Measurements from ENCODE around the gene SRRM1. TPM values are rescaled to one million over a fixed set of nuclear protein-coding genes. Genes with fewer than 3 reads are reported as not detected.
"Not testable (repeated sequence)": the region's sequence is repeated elsewhere in the genome, so short reads cannot be mapped to it uniquely, and the experiment has no call there.

SRRM1 gene
- total and polyA plus RNA-seq, 4 donors, result 33.6 to 113 (median 86.3) TPM

DNA sequence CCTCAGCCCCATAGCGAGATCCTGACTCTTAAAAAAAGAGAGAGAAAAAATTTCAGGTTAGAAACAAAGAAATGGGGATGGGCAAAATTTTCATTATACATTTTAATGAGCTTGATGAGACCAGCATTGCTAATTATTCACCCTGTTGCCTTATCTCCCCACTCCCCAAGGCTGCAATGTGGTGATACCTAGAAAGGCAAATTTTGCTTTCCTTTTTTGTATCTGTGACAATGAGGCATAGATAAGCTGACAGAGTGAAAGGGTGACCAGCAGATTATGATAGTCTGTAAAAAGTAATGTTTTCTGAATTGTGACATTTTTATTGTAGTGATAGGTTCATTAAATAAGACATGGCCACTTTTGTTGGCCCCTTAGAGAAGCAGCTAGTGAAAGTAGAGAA is 12.9 kb downstream of the SRRM1 start:
- intact Hi-C loops (cut with DNase I), result loop anchor here in 1 of 2 donors (10.0 kb wide), 1 partner anchor 549 kb away; no protein-coding TSS in a partner anchor
- H3K36me3 ChIP-seq (ENCODE audit: control insufficient read depth in 1 of 2, insufficient read depth in 2 of 2, low read length in 1 of 2), result peaks cover 8 to 9% of the 10 kb centered on the region in 2 donors
- no peak for DNase-seq
- no peaks in the 10 kb centered on the region for H3K9me3 ChIP-seq (ENCODE audit: control insufficient read depth, low read length)
- no peaks in the 10 kb centered on the region for H3K27me3 ChIP-seq (ENCODE audit: control insufficient read depth in 1 of 2, insufficient read depth in 2 of 2, low read length in 1 of 2)
- no peak overlapping the region for H3K27ac ChIP-seq (ENCODE audit: low read depth in 1 of 2, low read length in 2 of 2)
- WGBS, 2 donors, result 90 to 97% methylated on average over 1 of the region's 1 CpG
- no peak for ATAC-seq (ENCODE audit: low FRiP score)
- no peak overlapping the region for H3K4me3 ChIP-seq (ENCODE audit: low read length in 2 of 2)
- no peaks in the 10 kb centered on the region for H3K4me1 ChIP-seq (ENCODE audit: control insufficient read depth in 1 of 2, insufficient read depth in 2 of 2, low read length in 2 of 2)

DNA sequence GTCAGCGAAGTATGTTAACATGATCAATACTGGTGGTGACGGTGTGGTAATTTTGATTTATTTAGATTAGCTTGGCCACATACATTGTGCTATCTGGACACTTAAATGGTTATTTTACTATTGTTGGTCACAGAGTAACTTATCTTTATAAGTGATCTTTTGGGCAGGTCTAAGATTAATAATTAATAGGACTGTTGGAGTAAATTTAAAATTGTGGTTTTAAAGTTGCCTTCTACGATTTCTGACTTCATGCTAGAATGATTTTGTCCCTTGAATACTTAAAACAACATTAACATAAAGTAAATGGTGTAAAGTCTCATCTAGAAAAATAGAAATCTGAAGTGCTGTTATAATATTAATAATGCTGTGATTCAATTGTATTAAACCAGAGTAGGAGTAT is 14.7 kb downstream of the SRRM1 start:
- no peaks in the 10 kb centered on the region for H3K27me3 ChIP-seq (ENCODE audit: control insufficient read depth in 1 of 2, insufficient read depth in 2 of 2, low read length in 1 of 2)
- H3K9me3 ChIP-seq (ENCODE audit: control insufficient read depth, low read length), result no peaks in the 10 kb centered on the region
- H3K4me1 ChIP-seq (ENCODE audit: control insufficient read depth in 1 of 2, insufficient read depth in 2 of 2, low read length in 2 of 2), result no peaks in the 10 kb centered on the region
- H3K27ac ChIP-seq (ENCODE audit: low read depth in 1 of 2, low read length in 2 of 2), result no peak overlapping the region
- ATAC-seq (ENCODE audit: low FRiP score) (no peak), DNase-seq (no peak)
- intact Hi-C loops (cut with DNase I), result loop anchor here in 1 of 2 donors (10.0 kb wide), 1 partner anchor 547 kb away; no protein-coding TSS in a partner anchor
- no peak overlapping the region for H3K4me3 ChIP-seq (ENCODE audit: low read length in 2 of 2)
- H3K36me3 ChIP-seq (ENCODE audit: control insufficient read depth in 1 of 2, insufficient read depth in 2 of 2, low read length in 1 of 2), result peaks cover 8 to 12% of the 10 kb centered on the region in 2 donors
- 86 to 89% methylated on average over 3 of the region's 3 CpGs for WGBS, 2 donors

DNA sequence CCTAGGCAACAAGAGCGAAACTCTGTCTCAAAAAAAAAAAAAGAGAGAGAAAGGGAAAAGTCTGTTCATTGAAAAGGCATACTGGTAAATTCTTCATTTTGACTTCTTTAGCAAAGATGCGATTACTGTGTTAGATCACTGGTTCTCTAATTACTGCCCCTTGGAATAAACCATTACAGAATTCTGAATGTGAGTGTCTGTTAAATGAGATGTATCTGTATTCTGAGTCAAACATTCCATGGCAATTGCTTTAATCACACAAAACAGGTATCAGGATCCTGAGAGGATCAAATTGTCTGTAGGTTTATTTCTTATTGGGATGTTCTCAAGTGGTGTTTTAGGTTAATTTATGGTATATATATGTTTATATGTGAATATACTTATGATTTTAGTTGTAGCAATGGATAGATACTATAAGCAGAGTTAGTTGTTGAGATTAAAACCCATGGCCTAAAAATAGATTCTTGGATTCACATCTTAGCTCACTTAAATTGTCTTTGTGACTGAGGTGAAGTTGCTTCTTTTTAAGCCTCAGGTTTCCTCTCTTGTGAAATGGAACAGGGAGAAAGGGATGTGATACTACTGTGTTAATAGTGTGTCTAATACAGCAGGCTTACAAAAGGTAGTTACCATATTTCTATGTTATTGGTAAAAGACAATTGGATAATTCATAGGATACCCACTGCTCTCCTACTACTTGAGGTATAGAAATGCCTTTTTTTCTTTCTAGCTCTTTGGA is 16.2 kb downstream of the SRRM1 start:
- Histone ChIP-seq H3K9me3 (ENCODE audit: control insufficient read depth, low read length) (no peaks in the 10 kb centered on the region), H3K36me3 (ENCODE audit: control insufficient read depth in 1 of 2, insufficient read depth in 2 of 2, low read length in 1 of 2) (peaks cover 8 to 13% of the 10 kb centered on the region in 2 donors), H3K4me3 (ENCODE audit: low read length in 2 of 2) (no peak overlapping the region), H3K4me1 (ENCODE audit: control insufficient read depth in 1 of 2, insufficient read depth in 2 of 2, low read length in 2 of 2) (no peaks in the 10 kb centered on the region), H3K27me3 (ENCODE audit: control insufficient read depth in 1 of 2, insufficient read depth in 2 of 2, low read length in 1 of 2) (no peaks in the 10 kb centered on the region), H3K27ac (ENCODE audit: low read depth in 1 of 2, low read length in 2 of 2) (no peak overlapping the region)
- intact Hi-C loops (cut with DNase I), result loop anchor here in 1 of 2 donors (10.0 kb wide), 1 partner anchor 545 kb away; no protein-coding TSS in a partner anchor
- no peak for DNase-seq
- ATAC-seq (ENCODE audit: low FRiP score), result no peak
- 96 to 97% methylated on average over 2 of the region's 2 CpGs for whole genome bisulfite sequencing, 2 donors

DNA sequence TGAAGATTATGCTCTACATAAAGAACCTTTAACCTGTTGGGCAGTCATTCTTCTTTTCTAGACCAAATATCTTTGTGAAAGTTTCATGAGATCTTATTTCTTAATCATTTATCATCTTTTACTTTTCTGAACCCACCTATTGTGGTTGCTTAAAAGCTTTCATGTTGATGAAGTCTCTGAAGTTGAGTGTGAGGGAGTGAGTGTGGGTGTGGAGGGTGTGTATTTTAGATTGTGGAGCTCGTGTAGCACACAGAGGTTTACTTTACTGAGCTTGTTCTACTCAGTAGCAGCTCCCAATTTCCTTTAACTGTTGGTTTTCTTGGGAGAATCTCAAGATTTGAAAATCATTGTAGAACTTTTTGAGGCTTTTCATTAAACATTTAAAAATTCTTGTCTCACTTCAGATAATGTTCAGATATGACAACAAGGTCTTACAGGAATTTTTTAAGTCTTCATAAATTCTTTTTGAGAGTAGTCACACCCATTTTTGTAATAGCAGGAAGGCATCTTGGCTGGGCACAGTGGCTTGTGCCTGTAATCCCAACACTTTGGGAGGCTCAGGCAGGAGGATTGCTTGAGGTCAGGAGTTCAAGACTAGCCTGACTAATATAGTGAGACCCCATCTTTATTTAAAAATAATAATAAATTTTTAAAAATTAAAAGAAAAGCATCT is 17.0 kb downstream of the SRRM1 start:
- no peak for ATAC-seq (ENCODE audit: low FRiP score)
- Histone ChIP-seq H3K4me3 (ENCODE audit: low read length in 2 of 2) (no peak overlapping the region), H3K27ac (ENCODE audit: low read depth in 1 of 2, low read length in 2 of 2) (no peak overlapping the region), H3K27me3 (ENCODE audit: control insufficient read depth in 1 of 2, insufficient read depth in 2 of 2, low read length in 1 of 2) (no peaks in the 10 kb centered on the region), H3K36me3 (ENCODE audit: control insufficient read depth in 1 of 2, insufficient read depth in 2 of 2, low read length in 1 of 2) (peaks cover 8 to 13% of the 10 kb centered on the region in 2 donors), H3K4me1 (ENCODE audit: control insufficient read depth in 1 of 2, insufficient read depth in 2 of 2, low read length in 2 of 2) (no peaks in the 10 kb centered on the region), H3K9me3 (ENCODE audit: control insufficient read depth, low read length) (no peaks in the 10 kb centered on the region)
- intact Hi-C loops (cut with DNase I), result loop anchor here in 1 of 2 donors (10.0 kb wide), 1 partner anchor 545 kb away; no protein-coding TSS in a partner anchor
- DNase-seq, result no peak
- WGBS, 2 donors, result 2 to 8% methylated on average over 1 of the region's 1 CpG

DNA sequence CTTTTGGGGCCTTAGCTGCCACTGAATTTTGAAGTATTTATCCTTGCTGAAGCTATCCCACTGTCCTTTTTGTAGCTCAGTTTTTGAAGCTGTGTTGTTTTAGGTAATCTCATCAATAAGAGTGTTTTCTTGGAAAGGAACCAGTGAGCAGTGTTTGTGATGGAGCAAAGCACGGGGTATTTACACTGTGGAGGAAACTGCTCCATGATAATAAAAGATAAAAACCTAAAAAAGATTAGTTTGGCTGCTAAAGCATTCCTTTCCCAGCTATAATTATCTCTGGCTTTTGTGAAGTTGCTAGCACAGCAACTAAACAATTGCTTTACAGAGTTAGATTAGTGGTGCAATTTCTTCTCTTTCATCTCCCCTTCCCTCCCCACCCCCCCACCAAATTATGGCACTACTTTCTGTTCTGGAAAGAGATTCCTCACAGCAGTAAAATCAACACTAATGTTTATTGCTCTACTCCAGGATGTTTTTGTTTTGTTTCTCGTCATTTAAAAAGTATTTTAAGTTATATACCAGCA is 21.5 kb downstream of the SRRM1 start:
- no peak overlapping the region for H3K4me3 ChIP-seq (ENCODE audit: low read length in 2 of 2)
- H3K9me3 ChIP-seq (ENCODE audit: control insufficient read depth, low read length), result no peaks in the 10 kb centered on the region
- ATAC-seq (ENCODE audit: low FRiP score), result no peak
- H3K4me1 ChIP-seq (ENCODE audit: control insufficient read depth in 1 of 2, insufficient read depth in 2 of 2, low read length in 2 of 2), result no peaks in the 10 kb centered on the region
- DNase-seq, result no peak
- H3K27me3 ChIP-seq (ENCODE audit: control insufficient read depth in 1 of 2, insufficient read depth in 2 of 2, low read length in 1 of 2), result no peaks in the 10 kb centered on the region
- H3K27ac ChIP-seq (ENCODE audit: low read depth in 1 of 2, low read length in 2 of 2), result no peak overlapping the region
- WGBS, 2 donors, result 53 to 58% methylated on average over 2 of the region's 2 CpGs
- intact Hi-C loops (cut with DNase I), result no loop called here
- H3K36me3 ChIP-seq (ENCODE audit: control insufficient read depth in 1 of 2, insufficient read depth in 2 of 2, low read length in 1 of 2), result peaks cover 7 to 12% of the 10 kb centered on the region in 2 donors

DNA sequence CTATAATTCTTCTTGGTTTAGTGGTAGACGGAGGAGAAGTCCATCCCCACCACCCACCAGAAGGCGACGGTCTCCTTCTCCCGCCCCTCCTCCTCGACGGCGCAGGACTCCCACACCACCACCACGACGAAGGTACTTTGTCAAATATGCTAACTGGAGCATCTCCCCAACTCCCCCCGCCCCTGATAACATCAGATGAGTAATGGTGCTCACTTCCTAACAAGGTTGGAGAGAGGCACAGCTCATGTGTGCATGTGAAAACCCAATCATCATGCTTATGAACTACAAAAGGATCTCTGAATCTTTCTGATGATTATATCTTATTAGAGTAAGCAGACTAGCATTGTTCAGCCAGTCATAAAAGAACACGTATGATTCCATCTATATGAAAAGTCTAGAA is 23.7 kb downstream of the SRRM1 start:
- ATAC-seq (ENCODE audit: low FRiP score), result no peak
- intact Hi-C loops (cut with DNase I), result no loop called here
- DNase-seq, result no peak
- 83 to 84% methylated on average over 11 of the region's 11 CpGs for WGBS, 2 donors
- Histone ChIP-seq H3K27ac (ENCODE audit: low read depth in 1 of 2, low read length in 2 of 2) (no peak overlapping the region), H3K4me3 (ENCODE audit: low read length in 2 of 2) (no peak overlapping the region), H3K9me3 (ENCODE audit: control insufficient read depth, low read length) (no peaks in the 10 kb centered on the region), H3K4me1 (ENCODE audit: control insufficient read depth in 1 of 2, insufficient read depth in 2 of 2, low read length in 2 of 2) (no peaks in the 10 kb centered on the region), H3K36me3 (ENCODE audit: control insufficient read depth in 1 of 2, insufficient read depth in 2 of 2, low read length in 1 of 2) (peaks cover 7 to 20% of the 10 kb centered on the region in 2 donors), H3K27me3 (ENCODE audit: control insufficient read depth in 1 of 2, insufficient read depth in 2 of 2, low read length in 1 of 2) (no peaks in the 10 kb centered on the region)

DNA sequence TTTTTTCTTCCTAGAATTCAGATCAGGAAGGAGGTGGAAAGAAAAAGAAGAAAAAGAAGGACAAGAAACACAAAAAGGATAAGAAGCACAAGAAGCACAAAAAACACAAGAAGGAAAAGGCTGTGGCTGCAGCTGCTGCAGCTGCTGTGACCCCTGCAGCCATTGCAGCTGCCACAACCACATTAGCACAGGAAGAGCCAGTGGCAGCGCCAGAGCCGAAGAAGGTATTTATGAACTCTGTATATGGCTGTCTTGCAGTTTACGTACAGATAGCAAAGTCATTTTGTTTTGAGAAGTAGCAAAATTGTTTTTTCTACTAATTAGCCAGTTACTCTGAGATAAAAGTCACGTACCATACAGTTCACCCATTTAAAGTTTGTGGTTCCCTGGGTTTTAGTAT is 28.3 kb downstream of the SRRM1 start:
- 79 to 81% methylated on average over 4 of the region's 4 CpGs for WGBS, 2 donors
- ATAC-seq (ENCODE audit: low FRiP score); H3K4me3 ChIP-seq (ENCODE audit: low read length in 2 of 2); H3K27ac ChIP-seq (ENCODE audit: low read depth in 1 of 2, low read length in 2 of 2); DNase-seq; intact Hi-C loops (cut with DNase I); H3K4me1 ChIP-seq (ENCODE audit: control insufficient read depth in 1 of 2, insufficient read depth in 2 of 2, low read length in 2 of 2); H3K27me3 ChIP-seq (ENCODE audit: control insufficient read depth in 1 of 2, insufficient read depth in 2 of 2, low read length in 1 of 2); H3K9me3 ChIP-seq (ENCODE audit: control insufficient read depth, low read length): not testable (repeated sequence)
- peaks cover 11 to 19% of the 10 kb centered on the region in 2 donors for H3K36me3 ChIP-seq (ENCODE audit: control insufficient read depth in 1 of 2, insufficient read depth in 2 of 2, low read length in 1 of 2)

DNA sequence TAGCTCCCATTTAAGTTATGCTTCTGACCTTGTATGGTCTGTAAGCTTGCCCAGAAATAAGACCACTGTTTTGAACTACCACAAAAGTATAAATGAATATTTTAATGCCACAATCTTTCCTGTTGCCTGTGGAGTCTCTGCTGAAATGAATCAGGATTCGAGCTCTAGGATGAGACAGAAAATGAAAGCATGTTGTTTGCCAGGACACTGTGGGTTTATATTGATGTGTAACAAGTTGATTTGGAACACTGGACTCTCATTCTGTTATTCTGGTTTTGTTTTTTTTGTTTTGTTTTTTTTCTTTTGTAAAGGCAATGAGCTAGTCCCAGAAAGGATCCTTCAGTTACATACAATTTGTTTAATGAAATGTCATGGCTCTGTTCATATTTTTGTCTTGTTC is 29.6 kb downstream of the SRRM1 start:
- DNase-seq; H3K4me3 ChIP-seq (ENCODE audit: low read length in 2 of 2); ATAC-seq (ENCODE audit: low FRiP score); H3K4me1 ChIP-seq (ENCODE audit: control insufficient read depth in 1 of 2, insufficient read depth in 2 of 2, low read length in 2 of 2); H3K27me3 ChIP-seq (ENCODE audit: control insufficient read depth in 1 of 2, insufficient read depth in 2 of 2, low read length in 1 of 2); intact Hi-C loops (cut with DNase I); H3K9me3 ChIP-seq (ENCODE audit: control insufficient read depth, low read length); H3K27ac ChIP-seq (ENCODE audit: low read depth in 1 of 2, low read length in 2 of 2): not testable (repeated sequence)
- WGBS, 2 donors, result 38 to 59% methylated on average over 1 of the region's 1 CpG
- peaks cover 11 to 19% of the 10 kb centered on the region in 2 donors for H3K36me3 ChIP-seq (ENCODE audit: control insufficient read depth in 1 of 2, insufficient read depth in 2 of 2, low read length in 1 of 2)

All from aorta (tissue), 5 donors.